HG03521 (cell line): Measurements from ENCODE around the gene TECTA.
"Not testable (repeated sequence)": the region's sequence is repeated elsewhere in the genome, so short reads cannot be mapped to it uniquely, and the experiment has no call there.

Source experiments
- ATAC-seq: cut with Tn5 transposase; IDR thresholded peaks from one replicate; pipeline ENCODE4 v1.9.1; 2021; ENCODE audit warnings: mild to moderate bottlenecking, moderate library complexity; ENCODE audit not compliant: unreplicated experiment

The TECTA gene

GRCh38 chr11:121225382-121225781 is 124.3 kb downstream of the TECTA start:
- no peak for ATAC-seq

- ATAC-seq = no peak
These were observed 125.6 kb downstream of the TECTA start for GRCh38 chr11:121226415-121227263.

- ATAC-seq = no peak
These were observed 127.8 kb downstream of the TECTA start for GRCh38 chr11:121228851-121229250.

- no peak for ATAC-seq
These were observed 128.6 kb downstream of the TECTA start for GRCh38 chr11:121229495-121230215.

- ATAC-seq = no peak
These were observed 130.7 kb downstream of the TECTA start for GRCh38 chr11:121231576-121232278.

- no peak for ATAC-seq
These were observed 134.0 kb downstream of the TECTA start for GRCh38 chr11:121235057-121235456.

GRCh38 chr11:121236115-121237001 is 135.3 kb downstream of the TECTA start:
- peak; percentile 71 for ATAC-seq

- ATAC-seq = not testable (repeated sequence)
These were observed 136.2 kb downstream of the TECTA start for GRCh38 chr11:121237247-121237646.

GRCh38 chr11:121237686-121238658 is 136.9 kb downstream of the TECTA start:
- ATAC-seq = no peak

GRCh38 chr11:121238956-121239355 is 137.9 kb downstream of the TECTA start:
- ATAC-seq = no peak

GRCh38 chr11:121240001-121240400 is 139.0 kb downstream of the TECTA start:
- not testable (repeated sequence) for ATAC-seq

GRCh38 chr11:121240650-121241303 is 139.7 kb downstream of the TECTA start:
- no peak for ATAC-seq
